A549 treated with AZD2906 at 1 μM for 4 hours (cell line): ENCODE data around the gene KREMEN2. TPM values are rescaled to one million over a fixed set of nuclear protein-coding genes. Genes with fewer than 3 reads are reported as not detected.

Experiments
- total RNA-seq: library from RNA; stranded (reverse); fragments of 200-300 nt; extraction: Qiagen RNA extraction; gene quantifications from 5 replicates; pipeline ENCODE4 v1.2.3, GENCODE V29; 2022

Gene KREMEN2, protein sequence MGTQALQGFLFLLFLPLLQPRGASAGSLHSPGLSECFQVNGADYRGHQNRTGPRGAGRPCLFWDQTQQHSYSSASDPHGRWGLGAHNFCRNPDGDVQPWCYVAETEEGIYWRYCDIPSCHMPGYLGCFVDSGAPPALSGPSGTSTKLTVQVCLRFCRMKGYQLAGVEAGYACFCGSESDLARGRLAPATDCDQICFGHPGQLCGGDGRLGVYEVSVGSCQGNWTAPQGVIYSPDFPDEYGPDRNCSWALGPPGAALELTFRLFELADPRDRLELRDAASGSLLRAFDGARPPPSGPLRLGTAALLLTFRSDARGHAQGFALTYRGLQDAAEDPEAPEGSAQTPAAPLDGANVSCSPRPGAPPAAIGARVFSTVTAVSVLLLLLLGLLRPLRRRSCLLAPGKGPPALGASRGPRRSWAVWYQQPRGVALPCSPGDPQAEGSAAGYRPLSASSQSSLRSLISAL
- 1.4 to 2.0 TPM (median 1.8 TPM) in 5 replicates for total RNA-seq

DNA sequence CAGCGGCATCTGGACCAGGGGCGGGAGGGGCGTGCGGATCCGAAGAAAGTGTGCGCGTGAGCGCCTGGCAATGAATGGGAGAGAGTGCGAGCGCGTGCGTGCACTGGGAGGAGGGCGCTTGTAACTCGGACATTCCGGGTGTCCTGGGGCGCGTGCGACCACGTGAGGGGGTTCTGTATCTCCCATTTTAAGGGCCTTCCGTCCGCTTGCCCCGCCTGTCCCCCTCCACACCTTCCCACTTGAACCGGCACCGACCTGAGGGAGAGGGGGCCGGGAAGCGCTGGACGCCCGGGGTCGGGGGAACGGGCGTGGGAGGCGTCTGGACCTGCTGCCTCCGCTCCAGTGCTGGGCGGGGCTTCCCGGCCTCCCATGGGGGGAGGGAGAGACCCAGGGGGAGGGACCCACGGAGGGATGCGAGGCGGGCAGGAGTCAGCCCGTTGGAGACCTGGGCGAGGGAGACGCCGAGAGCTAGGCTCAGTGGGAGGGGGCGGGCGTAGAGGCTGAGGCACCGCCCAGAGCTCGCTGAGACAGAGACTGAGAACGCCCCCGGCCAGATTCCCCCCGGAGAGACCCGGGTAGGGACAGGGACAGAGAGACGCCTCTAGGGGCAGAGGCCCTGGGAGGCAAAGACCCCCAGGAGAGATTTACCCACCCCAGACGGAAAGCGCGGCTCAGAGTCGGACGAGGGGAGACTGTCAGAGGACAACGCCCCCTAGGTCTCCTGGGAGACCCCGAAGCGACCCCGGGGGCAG is at the start of gene KREMEN2:
Gene KREMEN2 (plus strand): TSS at position 553 of the 752 bp plus-strand sequence. CDS start 246 bp downstream, outside the sequence.

GRCh38 chr16:2968738-2969544 is 4.9 kb downstream of the KREMEN2 start, which contains the start of gene PAQR4:
Gene PAQR4 (plus strand): TSS chr16:2969348. CDS start chr16:2969675, 327 bp downstream.

GRCh38 chr16:2980227-2981176 is 16.4 kb downstream of the KREMEN2 start, which contains the start of gene PKMYT1:
Gene PKMYT1 (minus strand): TSS chr16:2980446. CDS start chr16:2979657, 789 bp downstream.

GRCh38 chr16:3012828-3013420 is 48.8 kb downstream of the KREMEN2 start, which contains the start of gene CLDN9:
Gene CLDN9 (plus strand): TSS chr16:3012923. CDS start chr16:3013363, 440 bp downstream.

Other genes with a start within 250 kb of the KREMEN2 start
- 1.1 to 2.3 TPM (median 1.8 TPM) in 5 replicates for gene PRSS27, start 244.1 kb upstream of the KREMEN2 start, total RNA-seq
- 310 to 432 TPM (median 410 TPM) in 5 replicates for gene SRRM2, start 211.6 kb upstream of the KREMEN2 start, total RNA-seq
- gene ELOB, start 187.0 kb upstream of the KREMEN2 start, total RNA-seq = 453 to 554 TPM (median 517 TPM) in 5 replicates
- 0.05 to 0.06 TPM in 2 of 5 replicates, not detected in the others for gene PRSS33, start 176.7 kb upstream of the KREMEN2 start, total RNA-seq
- gene PRSS41, start 165.8 kb upstream of the KREMEN2 start, total RNA-seq = not detected in 5 replicates
- 0.11 to 0.28 TPM (median 0.14 TPM) in 5 replicates for gene PRSS21, start 147.0 kb upstream of the KREMEN2 start, total RNA-seq
- 0.37 to 0.96 TPM (median 0.92 TPM) in 5 replicates for gene ZG16B, start 134.0 kb upstream of the KREMEN2 start, total RNA-seq
- 0.50 to 0.98 TPM (median 0.78 TPM) in 5 replicates for gene PRSS22, start 106.1 kb upstream of the KREMEN2 start, total RNA-seq
- 44.5 to 53.1 TPM (median 50.0 TPM) in 5 replicates for gene FLYWCH2, start 81.1 kb upstream of the KREMEN2 start, total RNA-seq
- 17.2 to 24.4 TPM (median 23.8 TPM) in 5 replicates for gene FLYWCH1, start 52.3 kb upstream of the KREMEN2 start, total RNA-seq
- 34.7 to 46.3 TPM (median 44.9 TPM) in 5 replicates for gene PAQR4, start 5.1 kb downstream of the KREMEN2 start, total RNA-seq
- gene PKMYT1, start 16.2 kb downstream of the KREMEN2 start, total RNA-seq = 67.8 to 94.9 TPM (median 91.6 TPM) in 5 replicates
- gene CLDN9, start 48.6 kb downstream of the KREMEN2 start, total RNA-seq = 0.25 to 0.37 TPM (median 0.31 TPM) in 5 replicates
- gene CLDN6, start 53.9 kb downstream of the KREMEN2 start, total RNA-seq = 0.18 to 0.44 TPM (median 0.29 TPM) in 5 replicates
- 400 to 615 TPM (median 501 TPM) in 5 replicates for gene TNFRSF12A, start 56.1 kb downstream of the KREMEN2 start, total RNA-seq
- gene HCFC1R1, start 59.7 kb downstream of the KREMEN2 start, total RNA-seq = 208 to 263 TPM (median 244 TPM) in 5 replicates
- gene THOC6, start 59.8 kb downstream of the KREMEN2 start, total RNA-seq = 25.1 to 35.5 TPM (median 32.7 TPM) in 5 replicates
- not detected in 5 replicates for gene BICDL2, start 72.7 kb downstream of the KREMEN2 start, total RNA-seq
- 0.89 to 1.4 TPM (median 1.3 TPM) in 5 replicates for gene MMP25, start 82.3 kb downstream of the KREMEN2 start, total RNA-seq
- 23.0 to 37.5 TPM (median 30.1 TPM) in 5 replicates for gene IL32, start 101.4 kb downstream of the KREMEN2 start, total RNA-seq
- gene ZSCAN10, start 135.0 kb downstream of the KREMEN2 start, total RNA-seq = 0.03 to 0.05 TPM in 2 of 5 replicates, not detected in the others
- 11.6 to 15.6 TPM (median 14.9 TPM) in 5 replicates for gene ZNF205, start 148.3 kb downstream of the KREMEN2 start, total RNA-seq
- gene ZNF213, start 170.8 kb downstream of the KREMEN2 start, total RNA-seq = 9.7 to 13.1 TPM (median 12.8 TPM) in 5 replicates
- 0.13 to 0.59 TPM (median 0.21 TPM) in 5 replicates for gene OR1F1, start 223.9 kb downstream of the KREMEN2 start, total RNA-seq